ENCODE results near the gene PEX3.
"Not testable (repeated sequence)": the region's sequence is repeated elsewhere in the genome, so short reads cannot be mapped to it uniquely, and the experiment has no call there.

Gene PEX3

GRCh38 chr6:143457563-143458359 lies 7.2 kb downstream of the PEX3 start:
- TF ChIP-seq CTCF (IDR thresholded peaks at IDR 0.05; ENCODE audit: insufficient read depth, low read length, missing control alignments), result no peak
- DNase-seq (ENCODE audit: low read depth, low spot score), result no peak
- H3K4me3 ChIP-seq (ENCODE audit: low read depth, low read length), result no peak overlapping the region
- CTCF ChIA-PET, result interaction anchor here (1.1 to 2.4 kb wide), 2 partner anchors 56 to 765 kb away, joined by 3 to 5 read pairs; no protein-coding TSS in a partner anchor
- POLR2A ChIA-PET, result no interaction called here

DNA sequence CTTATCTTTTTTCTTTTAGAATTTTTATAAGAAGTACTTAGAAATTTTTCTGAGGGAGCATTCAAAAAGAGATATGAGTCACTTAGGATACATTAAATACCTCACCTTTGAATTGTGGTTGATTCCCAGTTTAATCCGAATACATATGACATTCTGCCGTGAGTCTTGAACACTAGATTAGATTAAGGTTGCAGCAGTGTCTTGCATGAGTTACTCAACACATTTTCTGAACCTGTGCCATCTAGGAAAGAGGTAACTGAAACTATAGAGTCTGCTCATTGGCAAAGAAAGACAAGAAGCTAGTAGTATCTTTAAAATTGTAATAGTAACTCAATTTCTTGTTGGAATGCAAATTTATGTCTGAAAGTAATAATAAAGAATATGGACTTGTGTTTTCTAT lies 14.9 kb downstream of the PEX3 start:
- DNase-seq (ENCODE audit: low read depth, low spot score), result no peak
- POLR2A ChIA-PET, result no interaction called here
- CTCF ChIA-PET, result no interaction called here
- no peak overlapping the region for H3K4me3 ChIP-seq (ENCODE audit: low read depth, low read length)
- no peak for TF ChIP-seq CTCF (IDR thresholded peaks at IDR 0.05; ENCODE audit: insufficient read depth, low read length, missing control alignments)

- H3K4me3 ChIP-seq (ENCODE audit: low read depth, low read length), result no peak overlapping the region
- ChIA-PET POLR2A (no interaction called here), CTCF (no interaction called here)
- no peak for TF ChIP-seq CTCF (IDR thresholded peaks at IDR 0.05; ENCODE audit: insufficient read depth, low read length, missing control alignments)
- DNase-seq (ENCODE audit: low read depth, low spot score), result no peak
Measured at GRCh38 chr6:143468026-143468425, 17.4 kb downstream of the PEX3 start.

GRCh38 chr6:143468823-143469222 lies 18.2 kb downstream of the PEX3 start:
- CTCF ChIA-PET; POLR2A ChIA-PET; H3K4me3 ChIP-seq (ENCODE audit: low read depth, low read length); DNase-seq (ENCODE audit: low read depth, low spot score): not testable (repeated sequence)

- DNase-seq (ENCODE audit: low read depth, low spot score), result no peak
- ChIA-PET POLR2A (no interaction called here), CTCF (no interaction called here)
- H3K4me3 ChIP-seq (ENCODE audit: low read depth, low read length), result no peak overlapping the region
- TF ChIP-seq CTCF (IDR thresholded peaks at IDR 0.05; ENCODE audit: insufficient read depth, low read length, missing control alignments), result no peak
Measured at GRCh38 chr6:143471822-143472221, 21.2 kb downstream of the PEX3 start.

DNA sequence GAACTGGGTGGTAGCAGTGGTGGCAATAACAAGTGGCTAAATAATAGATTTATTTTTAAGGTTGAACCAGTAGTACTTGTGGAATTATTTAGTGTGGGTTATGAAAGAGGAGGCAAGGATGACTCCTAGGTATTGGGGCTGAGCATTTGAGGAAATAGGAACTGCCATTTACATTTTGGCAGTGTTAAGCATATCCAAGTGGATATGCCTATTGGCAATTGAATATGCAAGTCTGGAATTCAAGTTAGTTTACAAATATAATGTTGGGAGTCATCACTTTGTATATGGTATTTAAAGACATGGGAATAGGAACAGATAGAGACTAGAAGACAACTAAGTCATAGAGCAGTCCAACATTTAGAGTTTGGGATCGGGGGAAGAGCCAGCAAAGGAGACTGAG lies 25.9 kb downstream of the PEX3 start:
- no peak for DNase-seq (ENCODE audit: low read depth, low spot score)
- H3K4me3 ChIP-seq (ENCODE audit: low read depth, low read length), result no peak overlapping the region
- TF ChIP-seq CTCF (IDR thresholded peaks at IDR 0.05; ENCODE audit: insufficient read depth, low read length, missing control alignments), result no peak
- ChIA-PET POLR2A (no interaction called here), CTCF (no interaction called here)

- DNase-seq (ENCODE audit: low read depth, low spot score), result no peak
- TF ChIP-seq CTCF (IDR thresholded peaks at IDR 0.05; ENCODE audit: insufficient read depth, low read length, missing control alignments), result no peak
- no peak overlapping the region for H3K4me3 ChIP-seq (ENCODE audit: low read depth, low read length)
- ChIA-PET CTCF (no interaction called here), POLR2A (no interaction called here)
Measured at GRCh38 chr6:143478479-143479062, 28.0 kb downstream of the PEX3 start.

Data from AG04449 (cell line).